ENCODE results near the gene PTS.
"Not testable (repeated sequence)": the region's sequence is repeated elsewhere in the genome, so short reads cannot be mapped to it uniquely, and the experiment has no call there.

The PTS gene

GRCh38 chr11:112226062-112226830, at the start of gene PTS:
TSS of gene PTS (plus strand) at chr11:112226428. CDS start at chr11:112226444, 16 bp downstream.
- Mint-ChIP-seq H3K27ac (peak within 1 kb of the TSS; percentile 91), H3K4me1 (peaks cover 28% of the 10 kb centered on the region), H3K36me3 (peaks cover 10% of the 10 kb centered on the region)

GRCh38 chr11:112177589-112177988, 48.6 kb upstream of the PTS start:
- Mint-ChIP-seq H3K9me3 (no peaks in the 10 kb centered on the region), H3K36me3 (no peaks in the 10 kb centered on the region), H3K4me1 (peaks cover 9% of the 10 kb centered on the region)

More at GRCh38 chr11:112226062-112226830, at the start of gene PTS:
- Mint-ChIP-seq H3K27me3 (no peaks in the 10 kb centered on the region), H3K9me3 (no peaks in the 10 kb centered on the region), H3K4me3 (peak within 1 kb of the TSS; percentile 92)

GRCh38 chr11:112178428-112178827, 47.8 kb upstream of the PTS start:
- H3K27ac Mint-ChIP-seq: no peak overlapping the region
- H3K9me3 Mint-ChIP-seq: no peaks in the 10 kb centered on the region
- peaks cover 9% of the 10 kb centered on the region for H3K4me1 Mint-ChIP-seq
- H3K4me3 Mint-ChIP-seq: no peak overlapping the region
- peaks cover 16% of the 10 kb centered on the region for H3K27me3 Mint-ChIP-seq
- no peaks in the 10 kb centered on the region for H3K36me3 Mint-ChIP-seq

More at GRCh38 chr11:112177589-112177988, 48.6 kb upstream of the PTS start:
- H3K27me3 Mint-ChIP-seq: peaks cover 16% of the 10 kb centered on the region
- no peak overlapping the region for H3K4me3 Mint-ChIP-seq
- H3K27ac Mint-ChIP-seq: no peak overlapping the region

GRCh38 chr11:112178936-112179335, 47.3 kb upstream of the PTS start:
- peaks cover 9% of the 10 kb centered on the region for H3K4me1 Mint-ChIP-seq
- no peak overlapping the region for H3K4me3 Mint-ChIP-seq
- H3K36me3 Mint-ChIP-seq: no peaks in the 10 kb centered on the region
- H3K27ac Mint-ChIP-seq: no peak overlapping the region
- peaks cover 16% of the 10 kb centered on the region for H3K27me3 Mint-ChIP-seq
- no peaks in the 10 kb centered on the region for H3K9me3 Mint-ChIP-seq

- Mint-ChIP-seq H3K36me3 (no peaks in the 10 kb centered on the region), H3K4me1 (peaks cover 7% of the 10 kb centered on the region), H3K4me3 (no peak overlapping the region), H3K9me3 (no peaks in the 10 kb centered on the region), H3K27me3 (peaks cover 15% of the 10 kb centered on the region), H3K27ac (no peak overlapping the region)
Observed at GRCh38 chr11:112179601-112180000, 46.6 kb upstream of the PTS start.

GRCh38 chr11:112182867-112183266, 43.4 kb upstream of the PTS start:
- Mint-ChIP-seq H3K4me3 (no peak overlapping the region), H3K9me3 (no peaks in the 10 kb centered on the region), H3K36me3 (no peaks in the 10 kb centered on the region), H3K27me3 (peaks cover 5% of the 10 kb centered on the region), H3K4me1 (no peaks in the 10 kb centered on the region), H3K27ac (no peak overlapping the region)

GRCh38 chr11:112185883-112186282, 40.3 kb upstream of the PTS start:
- peaks cover 3% of the 10 kb centered on the region for H3K27me3 Mint-ChIP-seq
- H3K36me3 Mint-ChIP-seq: no peaks in the 10 kb centered on the region
- H3K9me3 Mint-ChIP-seq: no peaks in the 10 kb centered on the region
- no peak overlapping the region for H3K27ac Mint-ChIP-seq
- H3K4me3 Mint-ChIP-seq: no peak overlapping the region
- H3K4me1 Mint-ChIP-seq: no peaks in the 10 kb centered on the region

GRCh38 chr11:112186304-112186703, 39.9 kb upstream of the PTS start:
- no peaks in the 10 kb centered on the region for H3K36me3 Mint-ChIP-seq
- H3K27ac Mint-ChIP-seq: no peak overlapping the region
- H3K4me1 Mint-ChIP-seq: no peaks in the 10 kb centered on the region
- peaks cover 3% of the 10 kb centered on the region for H3K27me3 Mint-ChIP-seq
- H3K9me3 Mint-ChIP-seq: no peaks in the 10 kb centered on the region
- no peak overlapping the region for H3K4me3 Mint-ChIP-seq

- H3K9me3 Mint-ChIP-seq, H3K36me3 Mint-ChIP-seq, H3K27me3 Mint-ChIP-seq, H3K4me1 Mint-ChIP-seq, H3K27ac Mint-ChIP-seq, H3K4me3 Mint-ChIP-seq: not testable (repeated sequence)
Observed at GRCh38 chr11:112195113-112195512, 31.1 kb upstream of the PTS start.

GRCh38 chr11:112195951-112196351, 30.3 kb upstream of the PTS start:
- Mint-ChIP-seq H3K27ac (no peak overlapping the region), H3K27me3 (no peaks in the 10 kb centered on the region), H3K36me3 (peaks cover 2% of the 10 kb centered on the region), H3K4me3 (no peak overlapping the region), H3K9me3 (no peaks in the 10 kb centered on the region), H3K4me1 (no peaks in the 10 kb centered on the region)

- Mint-ChIP-seq H3K4me3 (no peak overlapping the region), H3K27me3 (no peaks in the 10 kb centered on the region), H3K27ac (no peak overlapping the region), H3K36me3 (peaks cover 2% of the 10 kb centered on the region), H3K4me1 (no peaks in the 10 kb centered on the region), H3K9me3 (no peaks in the 10 kb centered on the region)
Observed at GRCh38 chr11:112196519-112197087, 29.6 kb upstream of the PTS start.

- H3K4me1 Mint-ChIP-seq, H3K36me3 Mint-ChIP-seq, H3K27me3 Mint-ChIP-seq, H3K9me3 Mint-ChIP-seq, H3K27ac Mint-ChIP-seq, H3K4me3 Mint-ChIP-seq: not testable (repeated sequence)
Observed at GRCh38 chr11:112199101-112199500, 27.1 kb upstream of the PTS start.

GRCh38 chr11:112200252-112200651, 26.0 kb upstream of the PTS start:
- Mint-ChIP-seq H3K4me3 (no peak overlapping the region), H3K27me3 (no peaks in the 10 kb centered on the region), H3K9me3 (no peaks in the 10 kb centered on the region), H3K4me1 (no peaks in the 10 kb centered on the region), H3K27ac (no peak overlapping the region), H3K36me3 (no peaks in the 10 kb centered on the region)

- Mint-ChIP-seq H3K4me3 (no peak overlapping the region), H3K27ac (no peak overlapping the region)
Observed at GRCh38 chr11:112206071-112206470, 20.2 kb upstream of the PTS start.

GRCh38 chr11:112210890-112211289, 15.3 kb upstream of the PTS start:
- Mint-ChIP-seq H3K27me3 (peaks cover 2% of the 10 kb centered on the region), H3K27ac (no peak overlapping the region), H3K4me3 (no peak overlapping the region), H3K4me1 (peaks cover 16% of the 10 kb centered on the region), H3K36me3 (peaks cover 2% of the 10 kb centered on the region), H3K9me3 (no peaks in the 10 kb centered on the region)

More at GRCh38 chr11:112206071-112206470, 20.2 kb upstream of the PTS start:
- Mint-ChIP-seq H3K36me3 (peaks cover 2% of the 10 kb centered on the region), H3K9me3 (no peaks in the 10 kb centered on the region), H3K4me1 (peaks cover 2% of the 10 kb centered on the region), H3K27me3 (peaks cover 2% of the 10 kb centered on the region)

- H3K4me1 Mint-ChIP-seq: peaks cover 16% of the 10 kb centered on the region
- no peak overlapping the region for H3K27ac Mint-ChIP-seq
- peaks cover 2% of the 10 kb centered on the region for H3K27me3 Mint-ChIP-seq
- peak overlapping the region; percentile 16 for H3K4me3 Mint-ChIP-seq
- peaks cover 2% of the 10 kb centered on the region for H3K36me3 Mint-ChIP-seq
- H3K9me3 Mint-ChIP-seq: no peaks in the 10 kb centered on the region
Observed at GRCh38 chr11:112211536-112211935, 14.7 kb upstream of the PTS start.
